A673 (cell line): ENCODE results near the gene FBXO41. TPM values are rescaled to one million over a fixed set of nuclear protein-coding genes. Genes with fewer than 3 reads are reported as not detected.

Experiments used
- BruUV-seq: library from RNA; stranded (reverse); fragments of 400-500 nt; replicated peaks from 2 replicates; lab custom pipeline; 2021; lab: Mats Ljungman, UMichigan
- CTCF ChIA-PET: fragments of 300-600 bp; sonication (Branson Sonifier 250); formaldehyde crosslinking; loops from one replicate; lab custom pipeline; 2022; ENCODE audit warnings: antibody characterized with exemption; lab: Charles Lee
- POLR2A ChIA-PET: fragments of 300-600 bp; sonication (Branson Sonifier 250); formaldehyde crosslinking; loops from one replicate; lab custom pipeline; 2022; ENCODE audit warnings: antibody characterized with exemption; ENCODE audit not compliant: low non-redundant PET; lab: Charles Lee
- DNase-seq: peaks from one replicate; pipeline ENCODE4 v3.0.0-alpha.2; 2015; ENCODE audit warnings: low spot score
- H3K27ac ChIP-seq: fragments of 200-600 bp; sonication (generic); 2 replicates; pipeline ENCODE4 v1.5.1; 2016; ENCODE audit warnings: mixed run types, low read depth, mild to moderate bottlenecking, mixed read lengths, antibody characterized with exemption, low read length; ENCODE audit not compliant: poor library complexity, severe bottlenecking
- H3K27me3 ChIP-seq: fragments of 200-600 bp; sonication (generic); replicated peaks from 2 replicates; pipeline ENCODE4 v1.6.1; 2017; ENCODE audit warnings: mixed run types, low read depth, mild to moderate bottlenecking, mixed read lengths, antibody characterized with exemption, low read length; ENCODE audit not compliant: insufficient read depth, poor library complexity
- H3K36me3 ChIP-seq: fragments of 200-600 bp; sonication (generic); 2 replicates; pipeline ENCODE4 v1.6.1; 2016; ENCODE audit warnings: mixed run types, mild to moderate bottlenecking, mixed read lengths, antibody characterized with exemption, low read length; ENCODE audit not compliant: insufficient read depth, poor library complexity, severe bottlenecking
- H3K4me1 ChIP-seq: fragments of 200-600 bp; sonication (generic); 2 replicates; pipeline ENCODE4 v1.6.1; 2017; ENCODE audit warnings: mixed run types, mild to moderate bottlenecking, mixed read lengths, antibody characterized with exemption, low read length; ENCODE audit not compliant: insufficient read depth, poor library complexity, severe bottlenecking
- H3K4me3 ChIP-seq: fragments of 200-600 bp; sonication (generic); 2 replicates; pipeline ENCODE4 v1.5.1; 2016; ENCODE audit warnings: low read depth, mixed run types, mild to moderate bottlenecking, mixed read lengths, low read length; ENCODE audit not compliant: poor library complexity, severe bottlenecking
- H3K9me3 ChIP-seq: fragments of 200-600 bp; sonication (generic); 2 replicates; pipeline ENCODE4 v1.6.1; 2016; ENCODE audit warnings: mixed run types, low read depth, mild to moderate bottlenecking, mixed read lengths, antibody characterized with exemption, low read length; ENCODE audit not compliant: poor library complexity, severe bottlenecking
- CTCF ChIP-seq: fragments of 300-800, 200-600 bp; sonication (generic); conservative IDR thresholded peaks from 2 replicates; pipeline ENCODE4 v1.5.1; 2017; ENCODE audit warnings: low read depth, mild to moderate bottlenecking, antibody characterized with exemption, low read length, moderate library complexity, mixed read lengths
- EZH2 ChIP-seq: fragments of 200-600 bp; sonication (generic); IDR thresholded peaks from 2 replicates; pipeline ENCODE4 v1.6.1; 2017; ENCODE audit warnings: borderline replicate concordance, low read depth, mild to moderate bottlenecking, mixed read lengths, antibody characterized with exemption, low read length; ENCODE audit not compliant: poor library complexity, severe bottlenecking
- intact Hi-C: fragments of 100-400 bp; cut with micrococcal nuclease; formaldehyde crosslinking; loops from one replicate; pipeline ENCODE4 v1.10.0; 2022; ENCODE audit not compliant: unreplicated experiment
- total RNA-seq: library from RNA; stranded (reverse); gene quantifications from 2 replicates; pipeline ENCODE4 v1.2.3, GENCODE V29; 2021

The FBXO41 gene
- total RNA-seq, 1 experiment from 2014 or later = 8.6 TPM

GRCh38 chr2:73214120-73215035 is 69.9 kb downstream of the FBXO41 start, which contains the start of gene SMYD5:
Gene SMYD5 (plus strand): TSS chr2:73214245. CDS start chr2:73214267, 22 bp downstream.
- H3K4me3 ChIP-seq = peak within 1 kb of the TSS; percentile 84
- no peaks in the 10 kb centered on the region for H3K27me3 ChIP-seq
- H3K9me3 ChIP-seq = no peaks in the 10 kb centered on the region
- BruUV-seq = TSS peak; percentile 72
- CTCF ChIA-PET = no interaction called here
- peak within 1 kb of the TSS; percentile 96 for H3K27ac ChIP-seq
- H3K4me1 ChIP-seq = peaks cover 6% of the 10 kb centered on the region
- intact Hi-C loops = no loop called here
- POLR2A ChIA-PET = no interaction called here
- TF ChIP-seq CTCF = no peak
- no peak for TF ChIP-seq EZH2
- H3K36me3 ChIP-seq = no peaks in the 10 kb centered on the region
- peak; percentile 92 for DNase-seq

DNA sequence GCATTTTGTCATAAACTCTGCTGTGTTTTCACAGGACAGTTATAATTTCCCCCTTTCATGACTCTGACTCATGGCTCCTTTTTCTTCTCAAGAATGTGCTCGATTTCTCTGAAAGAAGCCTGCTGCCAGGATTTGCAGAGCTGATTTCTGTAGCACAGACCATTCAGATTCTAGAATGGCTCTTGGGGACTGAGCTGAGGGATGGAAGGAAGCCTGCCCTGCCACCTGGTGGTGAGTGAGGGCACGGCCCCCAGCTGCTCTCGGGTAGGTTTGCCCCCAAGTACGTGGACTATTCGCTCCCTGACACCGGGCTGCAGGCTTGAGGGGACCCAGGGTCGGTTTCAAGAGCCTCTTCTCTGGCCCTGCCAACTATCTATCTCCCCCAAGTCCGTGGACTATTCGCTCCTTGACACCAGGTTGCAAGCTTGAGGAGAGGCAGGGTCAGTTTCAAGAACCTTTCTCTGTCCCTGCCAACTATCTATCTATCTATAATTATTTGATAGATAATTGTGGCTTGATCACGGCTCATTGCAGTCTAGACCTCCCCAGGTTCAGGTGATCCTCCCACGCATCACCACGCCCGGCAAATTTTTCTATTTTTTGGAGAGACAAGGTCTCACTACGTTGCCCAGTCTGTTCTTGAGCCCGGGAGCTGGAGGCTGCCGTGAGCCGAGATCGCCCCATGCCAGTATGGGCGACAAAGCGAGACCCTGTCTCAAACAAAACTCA is 71.7 kb downstream of the FBXO41 start:
- Histone ChIP-seq H3K27me3 (no peaks in the 10 kb centered on the region), H3K4me3 (no peak overlapping the region), H3K27ac (peak overlapping the region; percentile 1), H3K9me3 (no peaks in the 10 kb centered on the region), H3K36me3 (no peaks in the 10 kb centered on the region), H3K4me1 (peaks cover 6% of the 10 kb centered on the region)
- TF ChIP-seq CTCF = peak; percentile 96
- TF ChIP-seq EZH2 = no peak
- POLR2A ChIA-PET = no interaction called here
- intact Hi-C loops = loop anchor here (2.0 kb wide), 1 partner anchor 128 kb away; no protein-coding TSS in a partner anchor
- DNase-seq = peak; percentile 85
- CTCF ChIA-PET = interaction anchor here (0.7 to 1.3 kb wide), 12 partner anchors 12 to 320 kb away, joined by 3 to 7 read pairs (median 4); partner anchors contain the start of genes EGR4, FBXO41 and PRADC1
- no TSS peak for BruUV-seq

DNA sequence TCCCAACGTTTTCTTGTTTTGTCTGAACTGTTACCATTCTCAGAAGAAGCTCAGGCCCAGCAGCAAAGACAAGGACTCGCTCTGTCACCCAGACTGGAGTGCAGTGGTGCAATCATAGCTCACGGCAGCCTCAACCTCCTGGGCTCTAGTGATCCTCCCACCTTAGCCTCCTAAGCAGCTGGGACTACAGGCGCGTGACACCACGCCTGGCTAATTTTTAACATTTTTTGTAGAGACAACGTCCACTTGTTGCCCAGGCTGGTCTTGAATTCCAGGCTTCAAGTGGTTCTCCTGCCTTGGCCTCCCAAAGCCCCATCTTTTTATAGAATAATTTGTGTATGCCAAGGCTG is 72.2 kb downstream of the FBXO41 start:
- TF ChIP-seq CTCF (no peak), EZH2 (no peak)
- CTCF ChIA-PET = interaction anchor here (0.7 to 1.3 kb wide), 11 partner anchors 11 to 319 kb away, joined by 3 to 7 read pairs (median 4); partner anchors contain the start of genes EGR4, FBXO41 and PRADC1
- no TSS peak for BruUV-seq
- Histone ChIP-seq H3K4me3 (no peak overlapping the region), H3K4me1 (peaks cover 6% of the 10 kb centered on the region), H3K27me3 (no peaks in the 10 kb centered on the region), H3K36me3 (no peaks in the 10 kb centered on the region), H3K27ac (no peak overlapping the region), H3K9me3 (no peaks in the 10 kb centered on the region)
- no peak for DNase-seq
- POLR2A ChIA-PET = no interaction called here
- intact Hi-C loops = loop anchor here (2.0 kb wide), 1 partner anchor 127 kb away; no protein-coding TSS in a partner anchor
